Ammon's horn (tissue), 1 donor: Measurements from ENCODE around the gene MCAT.

Experiments
- DNase-seq: peaks from one replicate; pipeline ENCODE4 v3.0.0-alpha.2; 2016; ENCODE audit warnings: low spot score

The MCAT gene

GRCh38 chr22:43090130-43090789, 52.9 kb downstream of the MCAT start:
- DNase-seq, result peak; percentile 83

GRCh38 chr22:43088984-43089717, 54.0 kb downstream of the MCAT start, which contains the start of gene TTLL1:
TTLL1 (minus strand) TSS chr22:43089391; CDS start chr22:43075586, 13,805 bp downstream.
- DNase-seq, result peak; percentile 91

- no peak for DNase-seq
Observed at GRCh38 chr22:43088627-43088983, 54.6 kb downstream of the MCAT start.

- peak; percentile 35 for DNase-seq
Observed at GRCh38 chr22:43085658-43086606, 57.3 kb downstream of the MCAT start.
